Natural killer cell treated with Interleukin-12 subunit alpha and Interleukin-12 subunit beta and Interleukin-15 and Interleukin-18, amount 100 ng/mL, for 72 hours (primary cell): ENCODE results near the gene SPTBN5. TPM values are rescaled to one million over a fixed set of nuclear protein-coding genes. Genes with fewer than 3 reads are reported as not detected.

ENCODE experiments used
- ATAC-seq, 2 donors: fragments of 150-1000 bp; cut with Tn5 transposase in 1 of 2; sonication (Bioruptor Pico), chemical (Tn5 transposase) in 1 of 2; 2 replicates each; pipeline ENCODE4 v1.10.0; 2021
- DNase-seq: peaks from one replicate; pipeline ENCODE4 v3.0.0; 2022; ENCODE audit warnings: low spot score
- H3K27ac Mint-ChIP-seq, 2 donors: 1 replicate in 1 of 2; 2 replicates in 1 of 2; pipeline ENCODE4 v1.8.0; 2022; ENCODE audit warnings: mixed read lengths in 2 of 2, mild to moderate bottlenecking in 1 of 2, moderate library complexity in 1 of 2
- H3K27me3 Mint-ChIP-seq, 2 donors: 1 replicate in 1 of 2; 2 replicates in 1 of 2; pipeline ENCODE4 v1.8.0; 2022; ENCODE audit warnings: mixed read lengths in 2 of 2
- H3K36me3 Mint-ChIP-seq: one replicate; pipeline ENCODE4 v1.8.0; 2022; ENCODE audit warnings: mixed read lengths
- H3K4me1 Mint-ChIP-seq, 2 donors: 1 replicate in 1 of 2; 2 replicates in 1 of 2; pipeline ENCODE4 v1.8.0; 2022; ENCODE audit warnings: low read depth in 2 of 2, mixed read lengths in 2 of 2, mild to moderate bottlenecking in 1 of 2
- H3K4me3 Mint-ChIP-seq: one replicate; pipeline ENCODE4 v1.8.0; 2022; ENCODE audit warnings: mixed read lengths
- H3K9me3 Mint-ChIP-seq: 2 replicates; pipeline ENCODE4 v1.8.0; 2022; ENCODE audit warnings: mixed read lengths
- total RNA-seq, 2 donors: library from RNA; stranded (reverse); gene quantifications; one replicate each; pipeline ENCODE4 v1.2.3, GENCODE V29; 2022

SPTBN5 gene
- total RNA-seq, 2 donors from 2014 or later: 1.1 to 2.4 TPM

DNA sequence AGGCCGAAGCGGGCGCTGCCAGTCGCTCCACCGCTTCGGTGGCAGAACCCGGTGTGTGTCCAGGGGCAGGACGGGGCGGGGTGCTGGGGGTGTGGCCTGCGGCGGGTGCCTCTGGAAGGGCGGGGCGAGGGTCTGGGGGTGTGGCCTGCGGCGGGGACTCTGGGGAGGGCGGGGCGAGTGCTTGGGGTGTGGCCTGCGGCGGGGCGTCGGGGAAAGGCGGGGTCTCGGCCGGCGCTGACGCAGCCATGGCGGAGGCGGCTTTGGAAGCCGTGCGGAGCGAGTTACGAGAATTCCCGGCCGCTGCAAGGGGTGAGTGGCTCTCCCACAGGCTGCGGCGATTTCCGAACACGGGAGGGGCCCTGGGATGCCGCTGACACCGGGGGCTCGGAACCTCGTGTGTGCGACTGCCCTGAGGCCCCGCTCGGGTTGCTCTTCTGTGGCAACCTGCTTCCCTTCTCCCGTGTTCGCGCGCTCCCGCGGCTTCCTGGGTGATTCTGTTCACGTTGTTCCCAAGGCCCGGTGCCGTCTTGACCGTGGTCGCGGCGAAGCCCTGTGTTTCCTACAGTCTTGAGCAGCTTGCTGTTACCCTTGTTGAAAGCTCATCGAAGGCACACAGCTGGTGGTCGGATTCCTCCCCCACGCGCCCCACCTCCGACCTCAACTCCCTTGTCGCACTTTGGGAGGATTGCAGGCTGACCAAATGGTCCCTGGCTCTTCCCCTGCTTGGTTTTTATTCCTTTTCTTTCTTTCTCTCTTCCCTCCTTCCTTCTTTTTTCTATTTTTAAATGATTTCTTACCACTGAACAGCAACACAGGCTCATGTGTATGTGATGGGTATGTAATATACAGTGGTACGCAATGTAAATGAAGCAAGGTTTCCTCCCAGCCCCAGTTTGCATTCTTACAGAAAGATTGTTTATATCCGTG lies 65.7 kb downstream of the SPTBN5 start, which contains the start of gene JMJD7:
Gene JMJD7, plus strand, starts transcription at position 213 of the 927 bp plus-strand sequence. Its CDS starts 33 bp downstream, at position 246.
- Mint-ChIP-seq H3K27ac (peak within 1 kb of the TSS; percentile 48 to 89), H3K27me3 (no peaks in the 10 kb centered on the region), H3K36me3 (no peaks in the 10 kb centered on the region), H3K4me3 (peak within 1 kb of the TSS; percentile 90), H3K9me3 (no peaks in the 10 kb centered on the region), H3K4me1 (peaks cover 25 to 31% of the 10 kb centered on the region in 2 donors)
- DNase-seq (peak; percentile 94), ATAC-seq (peak; percentile 98 to 99)

DNA sequence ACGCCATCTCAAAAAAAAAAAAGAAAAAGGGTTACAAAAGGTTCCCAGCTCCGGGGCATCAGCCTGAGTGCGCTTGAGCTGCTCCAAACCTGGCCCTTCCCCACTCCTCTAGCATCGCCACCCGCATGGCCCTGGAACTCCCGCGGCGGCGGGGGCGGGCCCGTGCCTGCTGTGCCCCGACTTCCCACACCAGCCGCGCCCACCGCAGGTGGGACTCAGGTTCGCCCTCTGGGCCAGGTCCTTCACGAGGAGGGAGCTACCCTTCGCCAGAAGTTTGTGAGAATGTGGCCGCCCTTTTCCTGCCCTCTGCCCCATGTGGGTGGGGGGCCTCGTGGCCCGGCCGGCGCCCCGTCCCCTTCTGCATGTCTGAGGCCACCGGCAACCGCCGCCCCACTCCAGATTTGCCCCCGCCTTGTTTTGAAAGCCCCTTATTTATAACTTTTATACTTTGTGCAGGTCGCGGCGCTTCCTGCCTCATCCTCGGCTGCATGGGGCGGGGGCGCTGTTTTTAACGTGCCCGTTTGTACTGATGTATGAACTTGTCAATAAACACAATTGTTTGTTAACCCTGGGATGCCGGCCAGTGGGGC lies 66.5 kb downstream of the SPTBN5 start:
- Mint-ChIP-seq H3K4me1 (peaks cover 19 to 24% of the 10 kb centered on the region in 2 donors), H3K9me3 (no peaks in the 10 kb centered on the region), H3K36me3 (no peaks in the 10 kb centered on the region), H3K27ac (no peak overlapping the region), H3K27me3 (no peaks in the 10 kb centered on the region), H3K4me3 (peak overlapping the region; percentile 90)
- DNase-seq (no peak), ATAC-seq (peak; percentile 0 to 4)

DNA sequence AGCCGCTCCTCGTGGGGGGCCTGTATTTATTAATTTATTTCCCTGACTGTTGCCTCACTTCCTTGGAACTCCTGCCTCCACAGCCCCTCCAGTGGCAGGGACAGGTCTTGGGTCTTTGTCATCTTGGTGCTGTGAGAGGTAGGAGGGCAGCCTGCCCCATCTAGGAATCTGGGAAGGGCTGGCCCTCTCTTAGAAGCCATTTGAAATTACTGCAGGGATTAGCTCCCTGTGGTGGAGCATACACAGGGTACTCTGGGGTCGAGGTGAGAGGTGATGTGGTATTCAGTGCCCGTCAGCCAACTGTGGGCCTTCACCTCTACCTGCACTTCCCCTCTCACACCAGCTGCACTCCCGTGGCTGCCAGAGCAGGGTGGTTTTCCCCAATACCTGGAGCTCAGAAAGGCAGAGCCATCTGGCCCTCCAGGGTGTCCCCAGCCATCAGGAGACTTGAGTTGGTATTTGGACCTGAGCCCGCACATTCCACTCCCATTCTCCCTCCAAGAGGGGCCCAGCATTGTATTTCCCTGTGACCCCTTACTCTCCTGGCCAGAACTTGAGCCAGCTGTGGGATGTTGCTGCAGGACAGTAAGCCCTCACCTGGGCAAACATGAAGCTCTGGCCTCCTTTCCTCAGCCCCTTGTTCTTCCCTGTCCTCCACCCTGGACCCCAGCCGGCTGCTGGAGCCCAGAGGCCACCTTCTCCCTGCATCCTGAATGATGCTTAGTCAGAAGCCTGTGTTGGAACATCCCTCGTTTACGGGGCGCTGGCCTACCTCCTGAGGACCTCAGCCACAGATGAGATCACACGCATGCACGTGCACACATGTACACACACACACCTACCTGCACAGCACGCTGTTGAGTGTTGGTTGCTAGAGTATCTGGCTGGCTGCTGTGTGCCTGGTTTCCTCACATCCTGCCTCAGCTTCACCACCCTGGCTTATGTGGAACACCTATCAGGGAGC lies 68.0 kb downstream of the SPTBN5 start:
- DNase-seq (no peak), ATAC-seq (no peak)
- no peaks in the 10 kb centered on the region for H3K27me3 Mint-ChIP-seq
- peaks cover 10 to 17% of the 10 kb centered on the region in 2 donors for H3K4me1 Mint-ChIP-seq
- H3K4me3 Mint-ChIP-seq: peak overlapping the region; percentile 63
- peak overlapping the region in 1 of 2 donors; percentile 86 for H3K27ac Mint-ChIP-seq
- no peaks in the 10 kb centered on the region for H3K9me3 Mint-ChIP-seq
- H3K36me3 Mint-ChIP-seq: no peaks in the 10 kb centered on the region

DNA sequence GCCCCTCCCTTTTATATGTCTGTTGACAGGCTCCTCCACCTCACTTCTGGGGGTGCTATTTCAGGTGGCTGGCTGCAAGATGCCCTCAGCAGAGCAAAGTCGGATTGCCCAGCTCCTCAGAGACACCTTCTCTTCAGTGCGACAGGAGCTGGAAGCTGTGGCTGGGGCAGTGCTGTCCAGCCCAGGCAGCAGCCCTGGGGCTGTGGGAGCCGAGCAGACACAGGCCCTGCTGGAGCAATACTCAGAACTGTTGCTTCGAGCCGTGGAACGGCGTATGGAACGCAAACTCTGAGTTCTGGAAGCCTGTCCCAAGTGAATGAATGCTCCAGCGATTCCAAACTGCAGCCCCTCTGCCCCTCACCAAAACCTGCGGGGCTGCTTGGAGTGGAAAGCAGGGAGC lies 68.7 kb downstream of the SPTBN5 start:
- ATAC-seq: no peak
- Mint-ChIP-seq H3K4me3 (no peak overlapping the region), H3K27me3 (no peaks in the 10 kb centered on the region), H3K4me1 (peaks cover 10 to 16% of the 10 kb centered on the region in 2 donors), H3K36me3 (no peaks in the 10 kb centered on the region), H3K9me3 (no peaks in the 10 kb centered on the region), H3K27ac (no peak overlapping the region)
- no peak for DNase-seq

DNA sequence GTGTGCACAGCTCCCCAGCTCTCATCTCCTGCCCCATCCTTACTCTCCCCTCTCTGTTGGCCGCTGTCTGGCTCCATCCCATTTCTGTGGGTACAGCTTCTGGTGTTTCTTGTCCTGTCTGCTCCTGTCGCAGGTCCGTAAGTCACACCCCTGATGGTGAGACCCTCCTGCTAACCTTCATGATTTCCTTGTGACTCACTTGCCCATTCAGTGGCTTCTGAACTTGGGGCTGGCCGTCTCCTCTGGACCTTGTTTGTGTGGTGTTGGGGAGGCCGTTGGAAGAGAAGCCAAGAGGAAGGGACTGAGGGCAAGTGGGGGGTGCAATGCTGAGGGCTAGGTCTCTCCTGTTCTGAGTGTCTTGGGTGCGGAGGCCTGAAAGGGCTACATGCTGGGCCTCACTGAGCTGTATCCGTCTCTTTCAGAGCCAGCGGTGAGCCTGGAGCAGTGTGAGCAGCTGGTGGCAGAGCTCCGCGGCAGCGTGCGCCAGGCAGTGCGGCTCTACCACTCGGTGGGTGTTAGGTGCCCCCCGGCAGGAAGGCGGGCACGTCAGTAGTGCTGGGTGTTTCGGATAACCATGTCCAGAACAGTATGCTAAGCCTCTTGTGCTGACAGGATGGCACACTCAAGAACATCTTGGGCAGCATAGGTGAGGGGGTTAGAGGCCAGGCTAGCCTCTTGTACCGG lies 69.6 kb downstream of the SPTBN5 start:
- H3K9me3 Mint-ChIP-seq: no peaks in the 10 kb centered on the region
- no peak overlapping the region for H3K4me3 Mint-ChIP-seq
- DNase-seq: no peak
- peaks cover 10 to 16% of the 10 kb centered on the region in 2 donors for H3K4me1 Mint-ChIP-seq
- H3K36me3 Mint-ChIP-seq: no peaks in the 10 kb centered on the region
- no peak overlapping the region for H3K27ac Mint-ChIP-seq
- no peak for ATAC-seq
- H3K27me3 Mint-ChIP-seq: no peaks in the 10 kb centered on the region

DNA sequence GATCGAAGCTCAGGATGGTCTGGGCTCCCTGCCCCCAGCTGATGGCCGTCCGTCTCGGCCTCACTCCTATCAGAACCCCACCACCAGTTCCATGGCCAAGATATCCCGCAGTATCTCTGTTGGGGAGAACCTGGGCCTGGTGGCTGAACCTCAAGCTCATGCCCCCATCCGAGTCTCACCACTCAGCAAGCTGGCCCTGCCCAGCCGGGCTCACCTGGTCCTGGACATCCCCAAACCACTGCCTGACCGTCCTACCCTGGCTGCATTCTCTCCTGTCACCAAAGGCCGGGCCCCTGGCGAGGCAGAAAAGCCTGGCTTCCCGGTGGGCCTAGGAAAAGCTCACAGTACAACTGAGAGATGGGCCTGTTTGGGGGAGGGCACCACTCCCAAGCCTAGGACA lies 70.4 kb downstream of the SPTBN5 start:
- Mint-ChIP-seq H3K4me1 (peaks cover 3 to 11% of the 10 kb centered on the region in 2 donors), H3K4me3 (no peak overlapping the region), H3K9me3 (no peaks in the 10 kb centered on the region), H3K27me3 (no peaks in the 10 kb centered on the region), H3K36me3 (no peaks in the 10 kb centered on the region), H3K27ac (no peak overlapping the region)
- DNase-seq (no peak), ATAC-seq (no peak)

DNA sequence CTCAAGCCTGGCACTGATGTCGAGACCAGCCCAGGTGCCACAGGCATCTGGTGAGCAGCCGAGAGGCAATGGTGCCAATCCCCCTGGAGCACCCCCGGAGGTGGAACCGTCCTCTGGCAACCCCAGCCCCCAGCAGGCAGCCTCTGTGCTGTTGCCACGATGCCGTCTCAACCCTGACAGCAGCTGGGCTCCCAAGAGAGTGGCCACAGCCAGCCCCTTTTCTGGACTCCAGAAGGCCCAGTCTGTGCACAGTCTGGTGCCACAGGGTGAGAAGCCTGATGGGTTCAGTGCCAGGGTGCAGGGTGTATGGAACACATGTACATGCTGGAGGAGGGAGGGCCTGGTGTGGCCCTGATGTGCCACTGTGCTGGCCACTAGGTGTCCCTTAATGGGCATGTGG lies 70.9 kb downstream of the SPTBN5 start:
- ATAC-seq: no peak
- H3K27ac Mint-ChIP-seq: no peak overlapping the region

DNA sequence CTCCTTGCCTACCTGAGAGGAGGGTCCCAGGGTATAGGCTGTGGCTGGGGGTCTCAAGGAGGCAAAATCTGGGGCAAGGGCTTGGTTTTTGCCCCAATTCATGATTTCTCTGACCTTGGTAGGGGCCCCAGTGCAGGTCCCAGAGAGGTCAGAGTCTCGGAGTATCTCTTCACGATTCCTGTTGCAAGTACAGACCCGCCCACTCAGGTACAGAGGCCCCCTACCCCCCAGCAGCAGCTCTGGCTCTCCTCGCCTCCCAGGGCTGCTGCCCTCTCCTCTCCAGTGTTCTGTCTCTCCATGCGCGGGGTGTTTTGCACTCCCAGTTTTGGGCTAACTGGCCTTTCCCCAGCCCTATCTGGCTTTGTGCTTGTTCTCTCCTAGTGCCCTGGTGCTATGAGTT lies 71.4 kb downstream of the SPTBN5 start:
- H3K4me3 Mint-ChIP-seq: no peak overlapping the region
- no peaks in the 10 kb centered on the region for H3K27me3 Mint-ChIP-seq
- peaks cover 0 to 5% of the 10 kb centered on the region in 2 donors for H3K4me1 Mint-ChIP-seq
- DNase-seq (no peak), ATAC-seq (no peak)
- no peak overlapping the region for H3K27ac Mint-ChIP-seq
- no peaks in the 10 kb centered on the region for H3K36me3 Mint-ChIP-seq
- H3K9me3 Mint-ChIP-seq: no peaks in the 10 kb centered on the region

More for the DNA sequence above, 70.9 kb downstream of the SPTBN5 start:
- DNase-seq: no peak
- Mint-ChIP-seq H3K36me3 (no peaks in the 10 kb centered on the region), H3K4me1 (peaks cover 0 to 9% of the 10 kb centered on the region in 2 donors), H3K27me3 (no peaks in the 10 kb centered on the region), H3K4me3 (no peak overlapping the region), H3K9me3 (no peaks in the 10 kb centered on the region)

DNA sequence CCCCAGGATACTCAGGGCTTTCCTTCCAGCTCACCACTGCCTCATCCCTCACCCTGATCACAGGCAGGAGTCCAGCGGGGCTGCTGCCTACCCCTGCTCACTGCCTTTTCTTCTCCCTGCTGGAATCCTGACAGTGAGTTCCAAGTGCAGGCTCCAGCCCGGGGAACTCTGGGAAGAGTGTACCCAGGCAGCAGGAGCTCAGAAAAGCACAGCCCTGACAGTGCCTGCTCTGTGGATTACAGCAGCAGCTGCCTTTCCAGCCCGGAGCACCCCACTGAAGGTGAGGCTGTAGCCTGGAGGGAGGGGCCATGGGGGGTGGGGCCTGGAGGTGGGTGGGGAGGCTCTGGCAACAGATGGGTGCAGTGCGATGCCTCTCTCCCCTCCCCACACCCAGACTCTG lies 72.0 kb downstream of the SPTBN5 start:
- no peaks in the 10 kb centered on the region for H3K36me3 Mint-ChIP-seq
- no peak overlapping the region for H3K27ac Mint-ChIP-seq
- no peaks in the 10 kb centered on the region for H3K27me3 Mint-ChIP-seq

DNA sequence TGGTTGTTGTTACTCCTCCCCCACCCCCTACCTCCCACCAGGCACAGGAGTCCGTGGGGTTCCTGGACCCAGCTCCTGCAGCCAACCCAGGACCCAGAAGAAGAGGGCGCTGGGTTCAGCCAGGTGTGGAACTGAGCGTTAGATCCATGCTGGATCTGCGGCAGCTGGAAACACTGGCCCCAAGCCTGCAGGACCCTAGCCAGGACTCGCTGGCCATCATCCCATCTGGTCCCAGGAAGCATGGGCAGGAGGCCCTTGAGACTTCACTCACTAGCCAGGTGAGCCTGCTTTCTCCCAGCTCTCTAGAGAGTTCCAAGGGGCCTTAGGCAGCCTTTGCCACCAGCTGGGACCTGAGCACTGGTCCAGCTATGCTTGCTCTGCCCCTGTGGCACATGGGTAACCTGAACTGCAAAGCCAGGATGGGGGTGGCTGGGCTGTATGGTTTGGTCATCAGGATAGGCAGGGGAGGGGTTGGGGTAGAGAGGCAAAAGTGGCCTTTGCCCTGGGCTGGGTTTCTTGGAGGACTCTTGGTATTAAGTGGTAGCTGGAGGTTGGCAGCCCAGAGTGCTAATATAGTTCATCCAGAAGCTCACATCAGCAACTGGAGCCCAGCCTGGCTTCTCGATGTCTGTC lies 72.9 kb downstream of the SPTBN5 start:
- Mint-ChIP-seq H3K9me3 (no peaks in the 10 kb centered on the region), H3K4me1 (no peaks in the 10 kb centered on the region), H3K36me3 (peaks cover 3% of the 10 kb centered on the region), H3K27me3 (no peaks in the 10 kb centered on the region), H3K27ac (no peak overlapping the region), H3K4me3 (no peak overlapping the region)
- ATAC-seq (no peak), DNase-seq (no peak)

More for the DNA sequence above, 72.0 kb downstream of the SPTBN5 start:
- no peak for ATAC-seq
- Mint-ChIP-seq H3K4me3 (no peak overlapping the region), H3K4me1 (peaks cover 0 to 5% of the 10 kb centered on the region in 2 donors), H3K9me3 (no peaks in the 10 kb centered on the region)
- no peak for DNase-seq

DNA sequence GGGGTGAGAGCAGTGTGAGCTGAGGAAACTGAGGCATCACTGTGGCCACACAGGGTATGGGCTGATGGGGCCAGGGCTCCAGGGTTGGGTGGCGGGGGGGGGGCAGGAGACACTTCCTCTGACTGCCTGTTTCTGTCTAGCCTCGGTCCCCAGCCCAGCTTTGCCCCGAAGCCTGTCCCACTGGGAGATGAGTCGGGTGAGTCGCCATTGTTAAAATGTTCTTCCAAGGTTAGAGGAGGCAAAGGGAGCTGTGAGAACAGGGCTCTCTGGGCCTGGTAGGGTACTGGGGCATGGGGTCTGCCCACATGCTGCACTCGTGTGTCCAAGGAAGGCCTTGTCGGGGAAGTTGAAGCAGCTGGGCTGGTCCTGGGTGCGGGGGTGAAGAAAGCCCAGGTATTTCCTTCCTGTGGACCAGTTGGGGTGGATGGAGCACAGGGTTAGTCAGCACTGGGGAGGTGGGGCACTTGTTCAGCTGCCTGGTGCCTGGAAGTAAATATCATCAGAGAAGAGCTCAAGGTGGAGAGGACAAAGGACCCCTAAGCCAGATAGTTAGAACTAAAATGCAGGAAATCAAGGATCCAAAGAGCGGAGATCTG lies 74.3 kb downstream of the SPTBN5 start:
- H3K27me3 Mint-ChIP-seq: no peaks in the 10 kb centered on the region
- ATAC-seq: no peak
- H3K36me3 Mint-ChIP-seq: peaks cover 5% of the 10 kb centered on the region
- no peaks in the 10 kb centered on the region for H3K4me1 Mint-ChIP-seq
- no peak for DNase-seq
- no peak overlapping the region for H3K27ac Mint-ChIP-seq
- no peaks in the 10 kb centered on the region for H3K9me3 Mint-ChIP-seq
- no peak overlapping the region for H3K4me3 Mint-ChIP-seq

DNA sequence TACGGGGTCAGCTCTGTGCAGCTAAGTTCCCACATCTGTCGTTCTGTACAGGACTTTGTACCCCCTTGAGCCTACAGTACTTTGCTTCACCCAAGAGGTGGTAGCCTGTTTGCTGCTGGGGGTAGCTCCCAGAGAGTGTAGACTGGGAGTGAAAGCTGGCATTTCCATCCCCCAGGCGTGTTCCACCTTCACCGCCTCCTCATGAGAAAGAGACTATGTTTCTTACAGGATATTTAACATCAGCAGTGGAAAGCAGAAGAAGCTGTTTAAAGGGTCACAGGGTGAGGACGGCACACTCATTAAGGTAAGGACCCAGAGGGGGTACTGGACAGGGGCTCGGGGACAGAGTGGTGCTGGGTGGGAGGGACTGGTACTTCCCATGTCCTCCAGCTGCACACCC lies 76.1 kb downstream of the SPTBN5 start:
- ATAC-seq (no peak), DNase-seq (no peak)
- H3K4me3 Mint-ChIP-seq: no peak overlapping the region
- no peak overlapping the region for H3K27ac Mint-ChIP-seq
- peaks cover 5% of the 10 kb centered on the region for H3K36me3 Mint-ChIP-seq
- H3K27me3 Mint-ChIP-seq: no peaks in the 10 kb centered on the region
- H3K9me3 Mint-ChIP-seq: no peaks in the 10 kb centered on the region
- no peaks in the 10 kb centered on the region for H3K4me1 Mint-ChIP-seq
